ENCODE results near the gene ATP6V1F.
A peak's percentile ranks its signal among the peaks of the same experiment; 100 is the strongest.

The ATP6V1F gene

GRCh38 chr7:128862571-128863432 is at the start of gene ATP6V1F:
Gene ATP6V1F, plus strand, starts transcription at chr7:128862856. Its CDS starts 49 bp downstream, at chr7:128862905.
- DNase-seq, result peak; percentile 92 to 94

GRCh38 chr7:128814499-128814898 is 48.2 kb upstream of the ATP6V1F start:
- no peak for DNase-seq

- DNase-seq, result no peak
These were observed 47.2 kb upstream of the ATP6V1F start for GRCh38 chr7:128815289-128815942.

GRCh38 chr7:128818694-128819093 is 44.0 kb upstream of the ATP6V1F start:
- no peak for DNase-seq

- DNase-seq, result no peak
These were observed 40.9 kb upstream of the ATP6V1F start for GRCh38 chr7:128821724-128822123.

- DNase-seq, result no peak
These were observed 36.1 kb upstream of the ATP6V1F start for GRCh38 chr7:128826512-128826911.

- DNase-seq, result no peak
These were observed 35.8 kb upstream of the ATP6V1F start for GRCh38 chr7:128826916-128827247.

- no peak for DNase-seq
These were observed 35.3 kb upstream of the ATP6V1F start for GRCh38 chr7:128827248-128827958.

- DNase-seq, result no peak
These were observed 34.5 kb upstream of the ATP6V1F start for GRCh38 chr7:128827971-128828711.

GRCh38 chr7:128829391-128830166 is 33.1 kb upstream of the ATP6V1F start:
- no peak for DNase-seq

GRCh38 chr7:128830231-128831177 is 32.2 kb upstream of the ATP6V1F start, which contains the start of gene FLNC:
Gene FLNC, plus strand, starts transcription at chr7:128830406. Its CDS starts 232 bp downstream, at chr7:128830638.
- DNase-seq, result no peak

GRCh38 chr7:128831178-128831993 is 31.3 kb upstream of the ATP6V1F start:
- DNase-seq, result no peak

GRCh38 chr7:128831994-128832879 is 30.4 kb upstream of the ATP6V1F start:
- DNase-seq, result no peak

- no peak for DNase-seq
These were observed 29.8 kb upstream of the ATP6V1F start for GRCh38 chr7:128832880-128833147.

- no peak for DNase-seq
These were observed 29.3 kb upstream of the ATP6V1F start for GRCh38 chr7:128833148-128833945.

GRCh38 chr7:128833946-128834325 is 28.7 kb upstream of the ATP6V1F start:
- no peak for DNase-seq

GRCh38 chr7:128835231-128835751 is 27.4 kb upstream of the ATP6V1F start:
- no peak for DNase-seq

Data from AML-193 (cell line).